Mucosa of descending colon (tissue), 3 donors: ENCODE results near the gene PITPNC1. TPM values are rescaled to one million over a fixed set of nuclear protein-coding genes. Genes with fewer than 3 reads are reported as not detected.
A peak's percentile ranks its signal among the peaks of the same experiment; 100 is the strongest.

Source experiments
- ATAC-seq: fragments of 200-7000 bp; cut with Tn5 transposase; one replicate; pipeline ENCODE4 v1.9.1; 2020; ENCODE audit warnings: mild to moderate bottlenecking, moderate library complexity
- DNase-seq, 3 donors: peaks; one replicate each; pipeline ENCODE4 v3.0.0-alpha.2; 2020
- H3K36me3 ChIP-seq: fragments of 200-600 bp; one replicate; pipeline ENCODE4 v1.8.0; 2021; ENCODE audit warnings: low read depth, mild to moderate bottlenecking
- H3K4me1 ChIP-seq: fragments of 200-600 bp; one replicate; pipeline ENCODE4 v1.8.0; 2021; ENCODE audit warnings: low read depth, mild to moderate bottlenecking
- H3K4me3 ChIP-seq: fragments of 200-600 bp; one replicate; pipeline ENCODE4 v1.8.0; 2021; ENCODE audit warnings: mild to moderate bottlenecking
- H3K9me3 ChIP-seq: fragments of 200-600 bp; one replicate; pipeline ENCODE4 v1.8.0; 2021; ENCODE audit warnings: mild to moderate bottlenecking
- CTCF ChIP-seq: fragments of 200-600 bp; IDR thresholded peaks from one replicate; pipeline ENCODE4 v1.8.0; 2022; ENCODE audit warnings: antibody characterized with exemption, mild to moderate bottlenecking
- intact Hi-C, 2 donors: fragments of 100-400 bp; cut with DNase I in 1 of 2; cut with micrococcal nuclease in 1 of 2; formaldehyde crosslinking; loops; one replicate each; pipeline versions ENCODE4 v1.11.0 to v1.11.1; 2022; cut with DNase I, micrococcal nuclease
- total RNA-seq, 3 donors: library from RNA; stranded (reverse); fragmentation: NEBNext Ultra II Directional in 2 of 3; extraction: Animal tissue kit (Norgen Biotek cat#: 25700) in 2 of 3; gene quantifications; one replicate each; pipeline versions ENCODE4 v1.2.1 to v1.2.4, GENCODE V29; 2021 to 2023
- donor health status: DM: no; HTN: no; CAD: no; lungs with moderate emphysema.
- donor health status: DM: no; HTN: no; CAD: no.
- donor health status: DM: no; HTN: yes; CAD: no.

Gene PITPNC1
- total RNA-seq, 3 donors from 2014 or later, result 10.7 to 11.4 (median 10.9) TPM

- H3K9me3 ChIP-seq, result no peaks in the 10 kb centered on the region
- DNase-seq (peak; percentile 93 to 97 (median 96)), ATAC-seq (peak; percentile 99)
- no peaks in the 10 kb centered on the region for H3K36me3 ChIP-seq
- intact Hi-C loops, result no loop called here
- H3K4me1 ChIP-seq, result peaks cover 25% of the 10 kb centered on the region
- no peak for TF ChIP-seq CTCF
- H3K4me3 ChIP-seq, result peak within 1 kb of the TSS; percentile 99
Observed at GRCh38 chr17:67366193-67367157, 10.6 kb upstream of the PITPNC1 start, which contains the start of gene PSMD12. Gene PSMD12, minus strand, starts transcription at chr17:67366577. Its CDS starts 58 bp downstream, at chr17:67366519.

GRCh38 chr17:67369676-67370075 is 7.4 kb upstream of the PITPNC1 start:
- no peak for ATAC-seq
- H3K9me3 ChIP-seq, result no peaks in the 10 kb centered on the region
- intact Hi-C loops, result loop anchor here in 1 of 2 donors (10.0 kb wide), 2 partner anchors 135 to 315 kb away; no protein-coding TSS in a partner anchor
- no peak for DNase-seq
- TF ChIP-seq CTCF, result no peak
- H3K4me3 ChIP-seq, result no peak overlapping the region
- no peaks in the 10 kb centered on the region for H3K36me3 ChIP-seq
- H3K4me1 ChIP-seq, result peaks cover 18% of the 10 kb centered on the region

- TF ChIP-seq CTCF, result no peak
- Histone ChIP-seq H3K4me3 (no peak overlapping the region), H3K36me3 (no peaks in the 10 kb centered on the region), H3K9me3 (no peaks in the 10 kb centered on the region), H3K4me1 (no peaks in the 10 kb centered on the region)
- DNase-seq (no peak), ATAC-seq (no peak)
- intact Hi-C loops, result loop anchor here in 1 of 2 donors (10.0 kb wide), 2 partner anchors 132 to 312 kb away; no protein-coding TSS in a partner anchor
Observed at GRCh38 chr17:67372751-67373150, 4.3 kb upstream of the PITPNC1 start.

GRCh38 chr17:67374329-67375053 is 2.6 kb upstream of the PITPNC1 start:
- Histone ChIP-seq H3K9me3 (no peaks in the 10 kb centered on the region), H3K4me3 (no peak overlapping the region), H3K36me3 (no peaks in the 10 kb centered on the region), H3K4me1 (no peaks in the 10 kb centered on the region)
- ATAC-seq, result peak; percentile 43
- intact Hi-C loops, result loop anchor here (5.0 to 10.0 kb wide), 4 partner anchors 103 to 310 kb away; no protein-coding TSS in a partner anchor
- TF ChIP-seq CTCF, result peak; percentile 68
- peak; percentile 89 to 94 (median 89) for DNase-seq

GRCh38 chr17:67375054-67375427 is 2.0 kb upstream of the PITPNC1 start:
- TF ChIP-seq CTCF, result no peak
- H3K4me1 ChIP-seq, result no peaks in the 10 kb centered on the region
- no peak overlapping the region for H3K4me3 ChIP-seq
- no peak for DNase-seq
- no peaks in the 10 kb centered on the region for H3K9me3 ChIP-seq
- intact Hi-C loops, result loop anchor here (5.0 to 10.0 kb wide), 4 partner anchors 102 to 310 kb away; no protein-coding TSS in a partner anchor
- ATAC-seq, result no peak
- no peaks in the 10 kb centered on the region for H3K36me3 ChIP-seq
